ENCODE results near the gene AFAP1. TPM values are rescaled to one million over a fixed set of nuclear protein-coding genes. Genes with fewer than 3 reads are reported as not detected.

Gene AFAP1
- total and polyA plus RNA-seq, 2 of the 8 experiments (the other 6 are each of a cell fraction or from before 2014, with no cell fraction given), result 3.6 to 18.2 TPM

GRCh38 chr4:7747566-7747965 lies 192.1 kb downstream of the AFAP1 start (continued):
- TF ChIP-seq NRF1 (IDR thresholded peaks at IDR 0.05; ENCODE audit: low read depth, low read length), result no peak
- no peak for TF ChIP-seq CHD2 (IDR thresholded peaks at IDR 0.05; ENCODE audit: low read length)

Measured in H1 (cell line).